GM21576 (cell line): ENCODE results near the gene SNX5.

Experiments
- ATAC-seq: cut with Tn5 transposase; IDR thresholded peaks from one replicate; pipeline ENCODE4 v1.9.1; 2021; ENCODE audit warnings: mild to moderate bottlenecking, moderate library complexity; ENCODE audit not compliant: unreplicated experiment

SNX5 gene

GRCh38 chr20:17919149-17919548, 49.4 kb downstream of the SNX5 start:
- no peak for ATAC-seq

GRCh38 chr20:17917832-17918618, 50.6 kb downstream of the SNX5 start:
- no peak for ATAC-seq

GRCh38 chr20:17916433-17916891, 52.1 kb downstream of the SNX5 start:
- ATAC-seq = no peak

GRCh38 chr20:17914957-17915356, 53.6 kb downstream of the SNX5 start:
- no peak for ATAC-seq

- ATAC-seq = no peak
These were observed 55.7 kb downstream of the SNX5 start for GRCh38 chr20:17912916-17913315.

DNA sequence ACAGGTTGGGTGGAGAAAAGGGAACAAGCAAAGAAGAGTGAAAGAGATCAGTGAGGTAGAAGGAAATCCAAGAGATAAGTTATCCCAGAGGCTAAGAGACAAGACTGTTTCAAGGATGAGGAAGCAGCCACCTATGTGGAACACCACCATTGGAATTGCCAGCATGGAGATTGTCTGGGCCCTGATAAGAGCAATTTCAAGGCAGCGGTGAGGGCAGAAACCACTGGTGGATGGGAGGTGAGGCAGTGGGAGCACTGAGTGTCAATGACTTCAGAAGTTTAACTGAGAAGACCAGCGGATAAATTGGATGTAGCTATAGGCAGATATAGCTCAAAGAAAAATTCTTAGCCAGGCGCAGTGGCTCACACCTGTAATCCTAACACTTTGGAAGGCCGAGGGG, 56.7 kb downstream of the SNX5 start:
- ATAC-seq = no peak

DNA sequence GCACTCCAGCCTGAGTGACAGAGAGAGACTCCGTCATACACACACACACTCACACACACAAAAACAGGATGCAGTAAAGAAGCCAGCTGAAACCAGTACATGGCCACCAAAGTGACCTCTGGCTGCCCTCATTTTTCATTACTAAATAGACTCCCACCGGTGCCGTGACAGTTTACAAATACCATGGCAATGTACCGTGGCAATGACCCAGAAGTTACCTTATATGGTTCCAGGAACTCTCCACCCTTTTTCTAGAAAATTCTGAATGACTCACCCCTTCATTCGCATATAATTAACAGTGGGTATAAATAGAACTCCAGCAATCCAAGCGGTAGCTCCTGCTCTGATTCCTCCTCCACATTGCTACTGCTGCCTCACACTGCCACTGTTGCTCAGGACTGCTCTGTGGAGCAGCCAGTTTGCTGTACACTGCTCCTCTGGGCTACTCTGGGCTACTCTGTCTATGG, 57.7 kb downstream of the SNX5 start:
- no peak for ATAC-seq

DNA sequence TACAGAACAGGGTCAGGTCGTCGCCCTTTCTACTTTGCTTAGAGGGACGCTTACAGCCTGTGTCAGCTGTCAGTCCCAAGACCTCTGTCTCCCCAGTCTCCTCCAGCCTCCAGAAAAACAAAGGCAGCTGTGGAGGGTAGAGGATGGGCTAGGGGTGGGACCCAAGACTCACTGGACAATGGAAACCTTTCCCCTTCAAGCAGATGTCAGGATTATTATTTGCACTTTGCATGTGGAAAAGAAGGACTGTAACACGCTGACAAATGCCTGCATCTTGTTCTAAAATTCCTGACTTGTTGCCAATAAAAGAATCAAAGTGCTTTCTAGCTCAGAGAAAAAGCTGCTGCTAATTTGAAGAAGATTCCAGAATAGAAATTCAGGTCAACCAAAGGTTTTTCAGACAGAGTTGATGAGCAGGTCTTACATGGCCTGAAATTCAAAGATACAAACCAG, 58.7 kb downstream of the SNX5 start:
- ATAC-seq = no peak

DNA sequence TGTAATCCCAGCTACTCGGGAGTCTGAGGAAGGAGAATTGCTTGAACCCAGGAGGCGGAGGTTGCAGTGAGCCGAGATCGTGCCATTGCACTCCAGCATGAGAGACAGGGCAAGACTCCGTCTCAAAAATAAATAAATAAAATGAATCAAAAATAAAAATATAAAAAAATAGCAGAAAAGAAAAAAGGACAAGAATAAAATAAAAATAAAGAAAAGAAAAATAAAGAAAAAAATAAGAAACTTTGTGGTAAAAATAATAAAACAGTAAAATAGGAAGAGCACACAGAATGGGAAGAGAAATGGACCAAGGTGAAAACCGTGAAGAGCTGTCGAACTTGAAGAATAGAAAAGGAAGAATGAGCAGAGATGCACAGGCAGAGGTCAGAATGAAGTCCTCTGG, 63.0 kb downstream of the SNX5 start:
- no peak for ATAC-seq

GRCh38 chr20:17904027-17904426, 64.6 kb downstream of the SNX5 start:
- ATAC-seq = peak; percentile 88

DNA sequence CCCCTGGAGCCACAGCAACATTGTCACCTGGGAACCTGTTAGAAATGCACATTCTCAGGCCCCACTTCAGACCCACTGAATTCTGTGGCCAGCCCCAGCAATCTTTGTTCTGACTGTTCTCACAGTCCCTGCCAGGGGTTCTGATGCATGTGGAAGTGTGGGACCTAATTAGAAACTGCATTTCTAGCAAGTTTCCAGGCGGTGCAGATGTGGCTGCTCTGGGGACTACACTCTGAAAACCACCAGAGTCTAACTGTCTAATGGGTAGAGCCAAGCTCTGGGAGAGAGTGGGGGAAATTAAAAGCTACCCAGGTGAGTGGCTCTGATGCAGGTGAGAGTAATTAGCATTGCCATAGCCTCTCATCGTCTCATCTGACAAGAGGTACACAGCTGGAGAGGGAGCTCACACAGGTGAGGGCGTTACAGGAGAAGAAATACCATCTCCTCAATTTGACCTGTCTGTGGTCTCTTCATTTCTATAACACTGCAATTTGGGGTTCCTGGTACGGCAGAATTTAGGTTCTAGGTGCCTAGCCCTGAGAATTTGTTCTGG, 66.0 kb downstream of the SNX5 start:
- no peak for ATAC-seq

DNA sequence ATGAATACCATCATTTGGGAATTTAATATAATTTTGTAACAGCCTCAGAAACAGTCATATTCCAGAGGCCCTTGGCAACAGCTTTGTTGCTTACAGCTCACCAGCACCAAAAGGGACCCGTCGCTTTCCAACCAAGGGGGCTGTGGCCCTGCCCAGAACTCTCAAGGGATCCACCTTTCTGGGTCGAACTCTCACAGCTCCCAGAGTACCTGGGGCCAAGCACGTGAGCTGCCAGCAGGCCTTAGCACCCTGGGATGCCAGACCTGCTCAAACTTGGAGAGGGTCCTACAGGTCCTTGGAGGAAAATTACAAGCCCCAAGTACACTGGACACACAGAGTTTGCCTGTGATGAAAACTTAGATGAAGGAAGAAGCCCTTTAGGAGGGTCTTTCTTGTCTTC, 66.6 kb downstream of the SNX5 start:
- ATAC-seq = no peak

DNA sequence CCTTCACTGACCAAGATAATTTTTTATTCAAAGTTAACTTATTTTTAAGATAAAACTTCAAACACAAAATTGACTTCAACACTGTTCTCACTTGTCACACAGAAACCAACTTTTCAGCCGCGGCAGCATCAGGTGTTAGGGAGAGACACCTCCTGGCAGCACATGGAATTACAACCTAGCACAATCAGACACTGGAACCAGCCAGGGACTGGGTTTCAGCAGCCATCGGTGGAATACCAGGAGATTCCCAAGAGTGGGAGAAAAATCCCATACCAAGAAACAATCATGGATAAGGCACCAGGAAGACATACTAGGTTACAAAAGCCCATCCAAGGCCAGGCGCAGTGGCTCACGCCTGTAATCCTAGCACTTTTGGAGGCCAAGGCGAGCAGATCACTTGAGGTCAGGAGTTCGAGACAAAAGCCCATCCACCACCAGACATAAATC, 70.0 kb downstream of the SNX5 start:
- no peak for ATAC-seq

DNA sequence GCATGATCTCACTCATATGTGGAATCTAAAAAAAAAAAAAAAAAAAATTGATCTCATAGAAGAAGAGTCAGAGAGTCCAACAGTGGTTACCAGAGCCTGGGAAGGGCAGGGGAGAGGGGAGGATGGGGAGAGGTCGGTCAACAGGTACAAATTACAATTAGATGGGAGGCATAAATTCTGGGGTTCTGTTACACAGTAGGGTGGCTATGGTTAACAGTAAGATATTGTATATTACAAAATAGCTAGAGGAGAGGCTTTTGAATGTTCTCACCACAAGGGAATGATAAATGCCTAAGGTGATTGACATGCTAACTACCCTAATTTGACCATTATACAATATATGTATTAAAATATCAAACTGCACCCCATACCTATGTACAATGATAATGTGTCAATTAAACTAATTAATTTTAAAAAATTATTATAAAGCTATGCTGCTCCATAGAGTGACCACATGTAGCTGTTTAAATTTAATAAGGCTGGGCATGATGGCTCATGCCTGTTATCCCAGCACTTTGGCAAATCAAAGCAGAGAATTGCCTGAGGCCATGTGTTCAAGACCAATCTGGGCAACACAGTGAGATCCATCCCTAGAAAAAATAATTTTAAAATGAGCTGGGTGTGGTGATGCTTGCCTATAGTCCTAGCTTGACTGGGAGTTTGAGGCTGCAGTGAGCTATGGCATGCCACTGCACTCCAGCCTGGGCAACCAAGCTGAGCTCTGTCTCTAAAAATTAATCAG, 70.9 kb downstream of the SNX5 start:
- no peak for ATAC-seq

- ATAC-seq = no peak
These were observed 71.7 kb downstream of the SNX5 start for GRCh38 chr20:17896771-17897369.

GRCh38 chr20:17896193-17896723, 72.3 kb downstream of the SNX5 start:
- no peak for ATAC-seq

GRCh38 chr20:17895641-17896171, 72.9 kb downstream of the SNX5 start:
- ATAC-seq = peak; percentile 62

GRCh38 chr20:17893445-17893844, 75.1 kb downstream of the SNX5 start:
- ATAC-seq = no peak

DNA sequence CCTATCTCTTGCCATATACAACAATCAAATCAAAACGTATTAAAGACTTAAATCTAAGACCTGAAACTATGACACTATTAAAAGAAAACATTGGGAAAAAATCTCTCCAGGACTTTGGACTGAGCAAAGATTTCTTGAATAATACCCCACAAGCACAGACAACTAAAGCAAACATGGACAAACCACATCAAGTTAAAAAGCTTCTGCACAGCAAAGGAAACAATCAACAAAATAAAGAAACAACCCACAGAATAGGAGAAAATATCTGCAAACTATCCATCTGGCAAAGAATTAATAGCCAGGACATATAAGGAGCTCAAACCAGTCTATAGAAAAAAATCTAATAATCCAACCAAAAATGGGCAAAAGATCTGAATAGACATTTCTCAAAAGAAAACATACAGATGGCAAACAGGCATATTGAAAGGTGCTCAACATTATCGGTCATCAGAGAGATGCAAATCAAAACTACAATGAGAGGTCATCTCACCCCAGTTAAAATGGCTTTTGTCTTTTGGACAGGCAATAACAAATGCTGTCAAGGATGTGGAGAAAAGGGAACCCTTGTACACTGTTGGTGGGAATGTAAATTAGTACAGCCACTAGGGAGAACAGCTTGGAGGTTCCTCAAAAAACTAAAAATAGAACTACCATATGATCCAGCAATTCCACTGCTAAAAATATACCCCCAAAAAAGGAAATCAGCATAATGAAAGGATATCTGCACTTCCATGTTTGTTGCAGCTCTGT, 76.2 kb downstream of the SNX5 start:
- no peak for ATAC-seq
